Subcutaneous adipose tissue (tissue), 4 donors: ENCODE measurements around the gene CAMK2G. TPM values are rescaled to one million over a fixed set of nuclear protein-coding genes. Genes with fewer than 3 reads are reported as not detected.

Experiments used
- total RNA-seq, 4 donors: library from RNA; depleted of rRNA; stranded (reverse); fragments of >200 nt; gene quantifications; one replicate each; pipeline ENCODE4 v1.1.0, GENCODE V29; 2016
- TF ChIP-seq, protein P1 (sequence below): fragments of 450-650 bp; IDR thresholded peaks from one replicate; pipeline ENCODE4 v1.5.1; 2016; ENCODE audit warnings: low read depth, mild to moderate bottlenecking, control low read depth, antibody characterized with exemption, moderate library complexity

The CAMK2G gene
- total RNA-seq, 4 donors from 2014 or later = 13.2 to 43.9 (median 23.6) TPM

- TF ChIP-seq, protein P1, sequence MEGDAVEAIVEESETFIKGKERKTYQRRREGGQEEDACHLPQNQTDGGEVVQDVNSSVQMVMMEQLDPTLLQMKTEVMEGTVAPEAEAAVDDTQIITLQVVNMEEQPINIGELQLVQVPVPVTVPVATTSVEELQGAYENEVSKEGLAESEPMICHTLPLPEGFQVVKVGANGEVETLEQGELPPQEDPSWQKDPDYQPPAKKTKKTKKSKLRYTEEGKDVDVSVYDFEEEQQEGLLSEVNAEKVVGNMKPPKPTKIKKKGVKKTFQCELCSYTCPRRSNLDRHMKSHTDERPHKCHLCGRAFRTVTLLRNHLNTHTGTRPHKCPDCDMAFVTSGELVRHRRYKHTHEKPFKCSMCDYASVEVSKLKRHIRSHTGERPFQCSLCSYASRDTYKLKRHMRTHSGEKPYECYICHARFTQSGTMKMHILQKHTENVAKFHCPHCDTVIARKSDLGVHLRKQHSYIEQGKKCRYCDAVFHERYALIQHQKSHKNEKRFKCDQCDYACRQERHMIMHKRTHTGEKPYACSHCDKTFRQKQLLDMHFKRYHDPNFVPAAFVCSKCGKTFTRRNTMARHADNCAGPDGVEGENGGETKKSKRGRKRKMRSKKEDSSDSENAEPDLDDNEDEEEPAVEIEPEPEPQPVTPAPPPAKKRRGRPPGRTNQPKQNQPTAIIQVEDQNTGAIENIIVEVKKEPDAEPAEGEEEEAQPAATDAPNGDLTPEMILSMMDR = no peak
Observed at GRCh38 chr10:73814896-73815718, 59.2 kb downstream of the CAMK2G start.

DNA sequence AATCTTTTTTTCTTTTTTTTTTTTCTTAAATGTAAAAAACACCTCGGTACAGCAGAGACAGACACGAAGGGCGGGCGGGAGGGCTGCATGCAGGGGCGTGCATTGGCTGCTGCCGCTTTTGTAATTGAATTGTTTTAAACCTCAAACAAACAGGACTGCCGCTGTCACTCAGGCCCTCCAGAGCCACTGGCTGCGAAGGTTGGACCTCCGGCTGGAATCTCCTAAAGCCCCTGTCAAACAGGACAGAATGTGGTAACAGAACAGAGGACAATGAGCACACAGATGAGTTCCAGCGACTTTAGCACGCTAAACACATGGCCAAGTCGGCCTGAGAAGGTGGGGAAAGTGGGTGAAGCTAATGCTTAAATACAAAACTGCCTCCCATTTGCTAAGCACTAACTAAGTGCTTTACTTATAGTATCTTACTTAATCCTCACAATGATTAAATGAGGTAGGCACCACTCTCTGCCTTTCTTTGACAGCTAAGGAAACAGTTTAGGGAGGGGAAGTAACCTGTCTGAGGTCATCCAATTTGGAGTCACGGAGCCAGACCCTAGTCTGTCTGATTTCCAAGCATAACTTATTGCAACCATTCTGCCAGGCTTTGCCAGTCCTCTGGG lies 60.0 kb downstream of the CAMK2G start:
- TF ChIP-seq, protein P1 = no peak

DNA sequence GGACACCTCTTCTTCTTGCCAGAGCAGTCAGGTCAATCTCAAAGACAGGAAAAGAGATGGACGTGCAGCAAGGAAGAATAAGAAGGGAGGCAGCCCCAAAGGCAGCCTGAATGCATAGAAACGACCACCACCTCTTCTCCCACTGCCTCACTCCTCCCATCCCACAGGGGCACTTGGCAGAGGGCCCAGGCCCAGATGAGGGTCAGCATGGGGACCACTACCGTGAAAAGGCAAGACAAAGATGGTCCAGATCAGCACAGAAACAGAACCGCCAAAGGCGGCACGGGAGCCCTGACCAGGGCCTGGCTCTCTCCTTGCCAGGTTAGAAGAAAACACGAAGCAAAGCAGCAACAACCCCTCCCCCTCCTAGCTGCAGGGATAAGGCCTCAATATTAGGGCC lies 61.0 kb downstream of the CAMK2G start:
- TF ChIP-seq, protein P1 = no peak

DNA sequence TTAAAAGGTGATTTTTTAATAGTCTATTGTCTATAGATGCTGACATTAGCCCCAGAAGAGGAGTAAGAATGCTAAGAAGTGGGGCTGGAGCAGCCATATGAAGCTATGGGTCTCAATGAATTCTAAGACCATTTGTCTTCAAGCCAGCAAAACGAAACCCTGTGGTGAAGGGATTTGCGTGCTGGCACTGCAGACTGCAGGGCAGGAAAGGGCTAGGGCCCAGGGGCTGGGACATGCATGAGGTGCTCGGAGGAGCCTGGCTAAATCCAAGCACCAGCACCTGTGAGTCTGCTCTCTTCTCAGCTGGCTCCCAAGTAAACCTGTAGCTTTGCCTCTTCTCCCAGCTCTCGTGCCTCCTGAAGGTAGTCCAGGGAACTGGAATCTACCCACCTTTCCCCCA lies 61.7 kb downstream of the CAMK2G start:
- TF ChIP-seq, protein P1 = no peak

DNA sequence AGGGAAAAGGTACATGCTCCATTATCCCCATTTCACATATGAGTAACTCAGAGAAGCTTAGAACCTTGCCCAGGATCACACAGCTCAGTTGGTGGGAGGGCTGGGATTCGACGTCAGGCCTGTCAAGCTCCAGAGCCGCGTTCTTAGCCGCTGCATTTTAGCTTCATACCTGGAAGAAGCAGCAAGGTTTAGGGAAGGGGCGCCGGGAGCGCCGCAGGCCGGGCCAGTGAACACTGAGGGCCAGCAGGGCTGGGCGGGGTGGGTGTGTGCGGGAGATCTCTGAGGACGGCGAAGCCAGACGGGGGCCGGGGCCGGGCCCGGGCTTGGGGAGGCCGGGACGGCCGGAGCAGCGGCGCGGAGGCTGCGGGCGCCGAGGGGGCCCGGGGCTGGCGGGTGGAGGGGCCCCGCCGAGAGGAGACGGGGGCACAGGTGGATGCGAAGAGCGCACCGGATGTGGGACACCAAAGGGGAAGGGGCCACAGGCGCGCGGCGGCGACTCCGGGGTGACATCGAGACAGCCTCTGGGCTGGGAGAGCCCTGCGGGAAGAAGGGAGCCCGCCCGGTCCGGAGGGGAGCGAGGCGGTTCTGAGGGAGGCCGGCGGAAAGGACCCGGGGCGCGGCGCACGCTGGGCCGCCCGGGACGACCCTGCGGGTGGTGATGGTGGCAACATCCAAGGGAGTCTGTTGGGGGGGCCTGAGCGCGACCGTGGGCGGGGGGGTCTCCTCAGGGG lies 63.5 kb downstream of the CAMK2G start:
- TF ChIP-seq, protein P1 = no peak

- TF ChIP-seq, protein P1 = no peak
Observed at GRCh38 chr10:73810358-73810734, 64.0 kb downstream of the CAMK2G start.
